ENCODE results near the gene PDE11A. TPM values are rescaled to one million over a fixed set of nuclear protein-coding genes. Genes with fewer than 3 reads are reported as not detected.

PDE11A gene
- total RNA-seq, 8 experiments from 2014 or later = 0.31 to 6.9 (median 3.9) TPM

DNA sequence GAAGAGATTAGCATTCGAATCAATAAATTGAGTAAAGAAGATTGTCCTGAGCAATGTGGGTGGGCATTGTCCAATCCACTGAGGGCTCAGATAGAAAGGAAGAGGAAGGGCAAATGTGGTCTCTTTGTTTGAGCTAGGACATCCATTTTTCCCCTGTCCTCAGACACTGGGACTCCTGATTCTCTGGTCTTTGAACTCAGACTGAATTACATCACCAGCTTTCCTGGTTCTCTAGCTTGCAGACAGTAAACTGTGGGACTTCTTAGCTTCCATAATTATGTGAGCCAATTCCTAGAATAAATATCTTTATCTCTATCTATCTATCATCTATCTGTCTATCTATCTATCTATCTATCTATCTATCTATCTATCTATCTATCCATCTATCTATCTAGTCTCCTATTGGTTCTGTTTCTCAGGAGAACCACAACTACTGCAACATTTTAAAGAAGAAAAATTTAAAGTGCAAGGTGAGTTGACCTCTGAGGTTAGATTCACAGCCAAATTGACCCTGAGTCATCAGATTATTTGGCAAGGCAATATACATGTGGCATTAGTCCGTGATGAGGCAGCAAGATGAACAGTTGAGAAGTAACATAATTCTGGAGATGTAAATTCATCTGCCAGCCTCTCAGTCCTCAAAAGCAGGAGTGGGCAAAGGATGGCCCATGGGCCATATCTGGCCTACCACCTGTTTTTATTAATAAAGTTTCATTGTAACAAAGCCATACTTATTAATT is 191.4 kb downstream of the PDE11A start:
- Histone ChIP-seq H3K4me1 (replicated peaks in 1 of 2) (no peaks in the 10 kb centered on the region), H3K4me3 (no peak overlapping the region), H3K27ac (no peak overlapping the region)
- 33 to 100% (median 70%) methylated on average over 1 to 2 of the region's 2 CpGs; no CpG with 5 or more reads in 1 of the 10 experiments for WGBS, 10 experiments
- no peak for ATAC-seq (replicated peaks in 6 of 8)
- in situ Hi-C loops (cut with MboI; ENCODE audit: low pct_unique_long_range_greater_than_20kb in 2 of 9, low sequenced_read_pairs in 9 of 9, unreplicated experiment in 9 of 9) = no loop called here

DNA sequence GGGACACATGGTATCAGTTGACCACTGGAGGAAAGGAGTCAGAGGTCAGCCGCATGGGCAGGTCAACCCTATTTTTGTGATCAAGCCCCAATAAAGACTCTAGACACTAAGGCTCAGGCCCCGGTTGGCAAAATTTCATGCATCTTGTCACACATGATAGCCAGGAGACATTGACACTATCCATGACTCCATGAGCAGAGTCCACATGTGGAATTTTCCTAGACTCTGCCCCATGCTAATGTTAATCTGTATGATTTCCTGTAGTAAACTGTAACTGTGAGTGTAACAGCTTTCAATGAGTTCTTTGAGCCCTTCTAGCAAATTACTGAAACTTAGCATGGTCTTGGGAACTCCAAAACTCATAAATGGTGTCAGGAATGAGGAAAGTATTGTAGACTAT is 192.3 kb downstream of the PDE11A start:
- WGBS, 10 experiments = 0 to 100% (median 78%) methylated on average over 1 to 2 of the region's 2 CpGs; no CpG with 5 or more reads in 4 of the 10 experiments

DNA sequence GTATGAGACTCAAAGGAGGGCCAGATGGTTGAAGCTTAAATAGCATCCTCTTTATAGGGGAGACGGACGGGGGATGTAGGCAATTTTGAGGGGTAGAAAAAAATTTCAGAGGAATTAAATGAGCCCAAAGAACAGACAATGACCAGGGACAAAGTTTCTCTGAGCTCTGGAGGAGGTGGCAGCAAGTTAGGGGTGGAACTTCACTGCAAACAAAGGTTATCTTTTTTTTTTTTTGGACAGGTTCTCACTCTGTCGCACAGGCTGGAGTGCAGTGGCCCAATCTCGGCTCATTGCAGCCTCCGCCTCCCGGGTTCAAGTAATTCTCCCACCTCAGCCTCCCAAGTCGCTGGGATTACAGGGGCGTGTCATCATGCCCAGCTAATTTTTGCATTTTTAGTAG is 195.6 kb downstream of the PDE11A start:
- Histone ChIP-seq H3K4me3 (no peak overlapping the region), H3K4me1 (replicated peaks in 1 of 2) (no peaks in the 10 kb centered on the region), H3K27ac (no peak overlapping the region)
- no peak for ATAC-seq (replicated peaks in 6 of 8)
- in situ Hi-C loops (cut with MboI; ENCODE audit: low pct_unique_long_range_greater_than_20kb in 2 of 9, low sequenced_read_pairs in 9 of 9, unreplicated experiment in 9 of 9) = no loop called here
- 74 to 100% (median 93%) methylated on average over 2 to 8 of the region's 8 CpGs; no CpG with 5 or more reads in 3 of the 10 experiments for WGBS, 10 experiments

More for the DNA sequence above, 192.3 kb downstream of the PDE11A start:
- no peaks in the 10 kb centered on the region for H3K4me1 ChIP-seq (replicated peaks in 1 of 2)
- H3K27ac ChIP-seq = no peak overlapping the region
- H3K4me3 ChIP-seq = no peak overlapping the region
- in situ Hi-C loops (cut with MboI; ENCODE audit: low pct_unique_long_range_greater_than_20kb in 2 of 9, low sequenced_read_pairs in 9 of 9, unreplicated experiment in 9 of 9) = no loop called here
- no peak for ATAC-seq (replicated peaks in 6 of 8)

DNA sequence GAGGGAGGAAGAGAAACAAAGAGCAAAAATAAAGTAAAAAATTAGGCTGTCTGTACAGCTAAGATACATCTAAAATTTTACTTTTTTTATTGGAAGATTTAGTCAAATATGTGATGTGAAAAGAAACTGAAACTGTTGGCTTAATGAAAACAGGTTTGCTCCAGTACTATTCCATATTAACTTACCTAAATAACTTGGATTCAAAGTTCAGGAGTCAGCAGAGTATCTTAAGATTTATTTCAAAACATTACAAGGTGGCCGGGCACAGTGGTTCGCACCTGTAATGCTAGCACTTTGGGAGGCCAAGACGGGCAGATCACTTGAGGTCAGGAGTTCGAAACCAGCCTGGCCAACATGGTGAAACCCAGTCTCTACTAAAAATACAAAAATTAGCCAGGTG is 197.9 kb downstream of the PDE11A start:
- Histone ChIP-seq H3K4me1 (replicated peaks in 1 of 2) (no peaks in the 10 kb centered on the region), H3K27ac (no peak overlapping the region), H3K4me3 (no peak overlapping the region)
- no peak for ATAC-seq (replicated peaks in 6 of 8)
- in situ Hi-C loops (cut with MboI; ENCODE audit: low pct_unique_long_range_greater_than_20kb in 2 of 9, low sequenced_read_pairs in 9 of 9, unreplicated experiment in 9 of 9) = no loop called here
- WGBS, 10 experiments = 20 to 100% (median 96%) methylated on average over 1 to 4 of the region's 4 CpGs; no CpG with 5 or more reads in 5 of the 10 experiments

DNA sequence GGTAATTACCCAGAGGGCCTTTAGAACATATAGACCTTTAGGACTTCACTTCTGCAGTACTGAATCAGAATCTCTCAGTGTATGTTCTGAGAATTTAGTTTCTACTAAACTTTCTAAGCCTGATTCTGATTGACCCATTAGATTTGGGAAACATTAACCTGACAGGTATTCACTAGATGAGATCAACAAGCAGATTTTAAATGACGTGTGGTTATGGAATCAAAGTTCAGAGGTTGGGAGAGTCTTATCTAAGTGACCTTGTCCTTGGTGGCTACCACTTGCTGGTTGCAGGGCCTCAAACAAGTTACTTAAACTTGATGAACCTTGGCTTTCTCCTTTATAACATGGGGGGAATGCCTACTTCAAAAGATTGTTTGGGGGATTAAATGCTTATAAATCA is 198.7 kb downstream of the PDE11A start:
- no peak for ATAC-seq (replicated peaks in 6 of 8)
- in situ Hi-C loops (cut with MboI; ENCODE audit: low pct_unique_long_range_greater_than_20kb in 2 of 9, low sequenced_read_pairs in 9 of 9, unreplicated experiment in 9 of 9) = no loop called here
- 13 to 100% (median 50%) methylated on average over 1 of the region's 1 CpG; no CpG with 5 or more reads in 3 of the 10 experiments for WGBS, 10 experiments
- no peak overlapping the region for H3K4me3 ChIP-seq
- H3K4me1 ChIP-seq (replicated peaks in 1 of 2) = peaks cover 0 to 3% of the 10 kb centered on the region in 2 donors
- H3K27ac ChIP-seq = no peak overlapping the region

DNA sequence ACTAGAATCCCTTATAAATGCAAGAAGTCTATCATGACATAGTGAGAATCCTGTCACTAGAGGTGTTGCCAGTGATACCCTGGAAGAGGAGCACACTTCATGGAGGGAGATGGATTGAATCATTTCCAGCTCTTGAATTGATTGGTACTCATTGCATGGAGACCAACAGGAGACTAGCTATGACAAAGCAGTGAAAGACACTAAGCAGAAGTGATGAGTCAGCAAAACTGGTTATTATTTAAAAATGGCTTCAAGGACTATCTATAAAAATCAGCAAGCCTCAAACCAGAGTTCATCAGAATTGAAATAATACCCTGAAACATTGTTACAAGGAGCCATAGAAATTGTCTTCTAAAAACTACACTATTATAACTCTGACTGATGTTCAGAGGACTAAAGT is 200.3 kb downstream of the PDE11A start:
- peaks cover 0 to 3% of the 10 kb centered on the region in 2 donors for H3K4me1 ChIP-seq (replicated peaks in 1 of 2)
- H3K4me3 ChIP-seq = no peak overlapping the region
- H3K27ac ChIP-seq = no peak overlapping the region
- in situ Hi-C loops (cut with MboI; ENCODE audit: low pct_unique_long_range_greater_than_20kb in 2 of 9, low sequenced_read_pairs in 9 of 9, unreplicated experiment in 9 of 9) = no loop called here
- ATAC-seq (replicated peaks in 6 of 8) = no peak

DNA sequence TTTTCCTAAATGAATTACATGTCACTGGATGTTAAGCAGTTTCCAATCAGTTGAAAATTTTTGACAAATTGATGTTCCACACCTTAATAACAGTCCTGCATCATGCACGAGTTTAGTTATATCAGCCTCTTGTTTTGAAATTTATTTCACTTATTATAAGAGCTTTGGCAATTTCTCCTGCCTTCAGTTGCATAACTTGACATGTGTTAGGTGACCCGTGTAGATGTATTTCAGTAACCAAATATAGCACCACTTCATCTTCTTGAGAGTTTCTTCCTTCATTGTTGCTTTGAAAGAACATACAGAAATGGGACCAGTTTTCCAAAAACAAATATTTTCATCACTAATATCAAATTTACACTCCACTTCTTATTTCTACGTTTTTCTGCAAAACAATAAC is 202.7 kb downstream of the PDE11A start:
- Histone ChIP-seq H3K4me3 (no peak overlapping the region), H3K27ac (no peak overlapping the region), H3K4me1 (replicated peaks in 1 of 2) (peaks cover 0 to 3% of the 10 kb centered on the region in 2 donors)
- in situ Hi-C loops (cut with MboI; ENCODE audit: low pct_unique_long_range_greater_than_20kb in 2 of 9, low sequenced_read_pairs in 9 of 9, unreplicated experiment in 9 of 9) = no loop called here
- WGBS, 10 experiments = 0 to 100% (median 58%) methylated on average over 1 to 3 of the region's 3 CpGs
- ATAC-seq (replicated peaks in 6 of 8) = no peak

DNA sequence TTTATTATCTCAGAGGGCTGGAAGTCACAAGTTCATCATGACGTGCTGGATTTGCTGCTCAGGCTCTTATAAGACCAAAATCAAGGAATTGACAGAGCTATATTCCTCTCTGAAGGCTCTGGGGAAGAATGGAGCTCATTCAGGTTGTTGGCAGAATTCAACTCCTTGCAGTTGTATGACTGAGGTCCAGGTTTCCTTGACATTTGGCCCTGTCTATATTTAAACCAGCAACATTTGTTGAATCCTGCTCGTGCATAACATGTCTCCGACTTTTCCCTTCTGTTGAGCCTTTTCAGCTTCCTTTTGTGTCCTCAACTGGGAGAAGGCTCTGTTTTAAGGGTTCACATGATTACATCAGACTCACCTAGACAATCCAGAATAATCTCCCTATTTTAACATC is 203.4 kb downstream of the PDE11A start:
- peak in 1 of 8 experiments; percentile 9 for ATAC-seq (replicated peaks in 6 of 8)
- in situ Hi-C loops (cut with MboI; ENCODE audit: low pct_unique_long_range_greater_than_20kb in 2 of 9, low sequenced_read_pairs in 9 of 9, unreplicated experiment in 9 of 9) = no loop called here
- WGBS, 10 experiments = 5 to 100% (median 78%) methylated on average over 1 to 3 of the region's 3 CpGs
- Histone ChIP-seq H3K27ac (no peak overlapping the region), H3K4me3 (no peak overlapping the region), H3K4me1 (replicated peaks in 1 of 2) (peaks cover 0 to 3% of the 10 kb centered on the region in 2 donors)

DNA sequence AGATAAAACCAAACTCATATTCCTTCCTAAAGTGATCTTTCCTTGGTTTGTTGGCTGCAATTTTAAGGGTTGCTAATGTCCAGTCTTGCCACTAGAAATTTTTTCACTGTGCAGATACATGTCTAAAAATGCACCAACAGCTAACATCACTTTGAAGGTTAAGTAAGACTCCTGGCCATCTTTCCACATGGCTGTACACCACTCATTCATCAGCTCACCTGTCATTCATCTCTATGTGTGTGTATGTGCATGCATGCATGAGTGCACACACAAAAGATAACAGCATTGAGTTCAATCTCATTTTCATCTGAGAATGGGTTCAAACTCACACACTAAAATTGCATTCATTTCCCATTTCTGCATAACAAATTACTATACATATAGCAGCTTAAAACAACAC is 203.8 kb downstream of the PDE11A start:
- H3K4me1 ChIP-seq (replicated peaks in 1 of 2) = peaks cover 0 to 3% of the 10 kb centered on the region in 2 donors
- no peak overlapping the region for H3K27ac ChIP-seq
- peak in 2 of 8 experiments; percentile 33 to 36 for ATAC-seq (replicated peaks in 6 of 8)
- no peak overlapping the region for H3K4me3 ChIP-seq
- in situ Hi-C loops (cut with MboI; ENCODE audit: low pct_unique_long_range_greater_than_20kb in 2 of 9, low sequenced_read_pairs in 9 of 9, unreplicated experiment in 9 of 9) = no loop called here

DNA sequence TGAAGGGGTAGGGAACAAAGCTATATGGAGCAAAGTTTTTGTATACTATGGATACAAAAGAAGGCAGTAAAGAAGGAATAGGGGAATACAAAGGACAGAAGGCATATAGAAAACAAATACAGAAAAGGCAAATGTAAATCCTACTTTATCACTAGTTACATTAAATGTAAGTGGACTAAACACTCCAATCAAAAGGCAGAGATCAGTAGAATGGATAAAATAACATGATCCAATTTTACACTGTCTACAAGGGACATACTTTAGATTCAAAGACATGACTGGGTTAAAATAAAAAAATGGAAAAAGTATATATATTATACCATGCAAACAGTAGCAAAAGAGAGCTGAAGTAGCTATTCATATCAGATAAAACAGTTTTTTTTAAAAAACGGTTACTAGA is 215.0 kb downstream of the PDE11A start:
- Histone ChIP-seq H3K27ac (no peak overlapping the region), H3K4me3 (no peak overlapping the region), H3K4me1 (replicated peaks in 1 of 2) (no peaks in the 10 kb centered on the region)
- 0 to 73% (median 67%) methylated on average over 1 of the region's 1 CpG; no CpG with 5 or more reads in 3 of the 10 experiments for WGBS, 10 experiments
- ATAC-seq (replicated peaks in 6 of 8) = no peak
- in situ Hi-C loops (cut with MboI; ENCODE audit: low pct_unique_long_range_greater_than_20kb in 2 of 9, low sequenced_read_pairs in 9 of 9, unreplicated experiment in 9 of 9) = no loop called here

DNA sequence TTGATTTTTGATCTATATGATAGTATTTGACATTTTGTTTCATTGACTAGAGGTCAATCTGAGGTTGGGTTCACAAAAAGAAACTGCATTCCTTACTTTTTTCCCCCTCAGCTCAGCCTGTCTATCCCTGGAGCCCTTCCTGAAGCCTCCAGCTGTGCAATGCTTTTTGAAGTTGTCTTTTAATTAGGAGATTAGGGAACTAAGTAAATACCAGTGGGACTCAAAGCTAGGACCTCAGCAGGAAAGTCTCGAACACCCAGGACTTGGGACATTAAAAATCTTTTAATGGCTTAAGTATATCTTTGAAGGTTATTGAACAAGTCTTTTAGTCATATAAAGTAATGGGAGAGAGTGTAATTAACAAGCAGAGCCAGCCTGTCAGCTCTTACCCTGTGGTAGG is 220.2 kb downstream of the PDE11A start:
- Histone ChIP-seq H3K4me1 (replicated peaks in 1 of 2) (no peaks in the 10 kb centered on the region), H3K27ac (no peak overlapping the region), H3K4me3 (no peak overlapping the region)
- WGBS, 10 experiments = 0 to 57% (median 12%) methylated on average over 1 of the region's 1 CpG; no CpG with 5 or more reads in 2 of the 10 experiments
- ATAC-seq (replicated peaks in 6 of 8) = no peak
- in situ Hi-C loops (cut with MboI; ENCODE audit: low pct_unique_long_range_greater_than_20kb in 2 of 9, low sequenced_read_pairs in 9 of 9, unreplicated experiment in 9 of 9) = no loop called here

DNA sequence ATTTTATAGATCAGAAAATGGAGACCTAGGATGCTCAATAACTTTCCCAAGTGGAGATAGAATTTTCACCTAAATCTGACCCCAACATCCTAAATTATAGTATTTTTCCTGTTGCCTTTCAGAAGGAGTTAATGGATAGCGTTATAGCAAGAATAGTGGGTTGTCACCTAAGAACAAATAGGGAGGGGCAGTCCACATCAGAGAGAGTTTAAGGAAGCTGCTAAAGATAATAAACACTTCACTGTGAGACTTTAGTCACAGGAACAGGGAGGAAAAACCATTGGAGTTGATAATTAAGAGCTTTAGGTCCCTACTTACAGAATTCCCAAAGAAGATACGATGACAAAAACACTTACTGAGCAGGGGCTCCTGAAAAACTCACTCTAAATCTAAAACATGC is 229.4 kb downstream of the PDE11A start:
- Histone ChIP-seq H3K27ac (no peak overlapping the region), H3K4me1 (replicated peaks in 1 of 2) (no peaks in the 10 kb centered on the region), H3K4me3 (no peak overlapping the region)
- ATAC-seq (replicated peaks in 6 of 8) = no peak
- WGBS, 10 experiments = 6 to 84% (median 62%) methylated on average over 1 to 2 of the region's 2 CpGs; no CpG with 5 or more reads in 1 of the 10 experiments
- in situ Hi-C loops (cut with MboI; ENCODE audit: low pct_unique_long_range_greater_than_20kb in 2 of 9, low sequenced_read_pairs in 9 of 9, unreplicated experiment in 9 of 9) = no loop called here

DNA sequence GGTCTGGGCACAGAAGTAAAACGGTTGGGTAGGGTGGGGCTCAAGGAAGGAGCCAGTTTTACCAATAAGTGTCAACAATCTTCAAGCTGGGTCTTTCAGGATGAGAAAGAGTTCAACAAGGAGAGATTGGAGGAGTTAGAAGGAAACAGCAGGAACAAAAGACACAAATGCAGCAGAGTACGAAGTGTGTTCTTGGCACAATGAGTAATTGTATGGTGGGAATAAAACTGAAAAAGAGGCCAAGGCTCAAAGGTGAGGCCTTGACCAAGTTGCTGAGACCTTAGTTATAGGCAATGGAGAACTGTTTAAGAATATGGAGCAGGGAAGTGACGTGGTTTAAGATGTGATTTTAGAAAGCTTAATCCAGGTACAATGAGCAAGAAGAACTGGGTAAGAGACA is 230.3 kb downstream of the PDE11A start:
- no peak for ATAC-seq (replicated peaks in 6 of 8)

More for the DNA sequence above, 230.3 kb downstream of the PDE11A start:
- H3K4me1 ChIP-seq (replicated peaks in 1 of 2) = no peaks in the 10 kb centered on the region
- WGBS, 10 experiments = 7 to 81% (median 60%) methylated on average over 1 to 3 of the region's 3 CpGs
- no peak overlapping the region for H3K4me3 ChIP-seq
- in situ Hi-C loops (cut with MboI; ENCODE audit: low pct_unique_long_range_greater_than_20kb in 2 of 9, low sequenced_read_pairs in 9 of 9, unreplicated experiment in 9 of 9) = no loop called here
- no peak overlapping the region for H3K27ac ChIP-seq

All from motor neuron (in vitro differentiated cells).